BLaER1 treated with 17β-estradiol and CSF1 and Interleukin-3, amounts not matched to agents 10 nM and 100 nM (cell line): ENCODE data around the gene CYTH1.

ENCODE experiments used
- H3K27ac ChIP-seq, 11 experiments: shearing (Covaris generic); formaldehyde crosslinking; 2 replicates each; pipeline ENCODE4 v1.8.1; 2022
- H3K27me3 ChIP-seq, 11 experiments: shearing (Covaris generic); formaldehyde crosslinking; 2 replicates each; pipeline ENCODE4 v1.8.1; 2022
- H3K36me3 ChIP-seq, 11 experiments: shearing (Covaris generic); formaldehyde crosslinking; 2 replicates each; pipeline ENCODE4 v1.8.1; 2022
- H3K4me1 ChIP-seq, 10 experiments: shearing (Covaris generic); formaldehyde crosslinking; 2 replicates each; pipeline ENCODE4 v1.8.1; 2022
- H3K4me2 ChIP-seq, 11 experiments: shearing (Covaris generic); formaldehyde crosslinking; 2 replicates each; pipeline ENCODE4 v1.8.1; 2022
- H3K4me3 ChIP-seq, 10 experiments: shearing (Covaris generic); formaldehyde crosslinking; 2 replicates each; pipeline ENCODE4 v1.8.1; 2022
- H3K9ac ChIP-seq, 11 experiments: shearing (Covaris generic); formaldehyde crosslinking; 2 replicates each; pipeline ENCODE4 v1.8.1; 2022
- H3K9me3 ChIP-seq, 11 experiments: shearing (Covaris generic); formaldehyde crosslinking; replicated peaks in 1 of 11; 2 replicates each; pipeline ENCODE4 v1.8.1; 2022
- H4K20me1 ChIP-seq, 11 experiments: shearing (Covaris generic); formaldehyde crosslinking; 2 replicates each; pipeline ENCODE4 v1.8.1; 2022
- Cebpa-rat ChIP-seq, 11 experiments: shearing (Covaris generic); IDR thresholded peaks; 2 replicates each; pipeline ENCODE4 v1.8.1; 2022

The CYTH1 gene

DNA sequence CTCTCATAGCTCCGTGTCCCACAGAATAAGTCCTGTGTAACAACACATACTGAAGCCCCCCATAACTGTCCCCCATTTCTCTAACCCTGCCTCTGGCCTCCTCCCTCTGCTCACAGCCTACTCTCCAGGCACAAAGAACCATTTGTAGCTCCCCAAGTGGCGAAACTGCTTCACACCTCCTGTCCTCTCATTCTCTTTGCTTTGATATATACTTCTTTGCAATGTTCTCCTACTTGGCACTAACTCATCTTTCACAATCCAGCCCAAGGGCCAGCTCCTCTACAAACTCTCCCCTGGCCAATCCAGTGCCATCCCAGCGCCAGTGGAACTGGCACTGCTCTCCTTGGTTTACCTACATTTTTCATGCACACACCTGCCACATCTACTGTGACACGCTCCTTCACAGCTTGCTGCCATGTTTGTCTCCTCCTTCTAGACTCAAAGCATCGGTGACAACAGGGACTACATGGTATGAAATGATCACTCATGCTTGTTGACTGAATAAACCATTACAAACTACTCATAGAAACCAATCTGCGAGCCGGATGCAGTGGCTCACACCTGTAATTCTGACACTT is 12.8 kb downstream of the CYTH1 start:
- no peak for TF ChIP-seq Cebpa-rat (IDR thresholded peaks at IDR 0.05)
- H4K20me1 ChIP-seq, result peaks cover 35 to 100% (median 86%) of the 10 kb centered on the region in 11 experiments
- peak overlapping the region in 1 of 11 experiments; percentile 13; a peak in 1 of 22 replicates for H3K9ac ChIP-seq
- peaks cover 58 to 100% (median 90%) of the 10 kb centered on the region in 10 experiments for H3K4me1 ChIP-seq
- no peaks in the 10 kb centered on the region for H3K9me3 ChIP-seq
- H3K4me3 ChIP-seq, result no peak overlapping the region
- H3K27me3 ChIP-seq, result no peaks in the 10 kb centered on the region
- H3K36me3 ChIP-seq, result peaks cover 0 to 37% (median 14%) of the 10 kb centered on the region in 11 experiments; a peak in 13 of 22 replicates
- peak overlapping the region; percentile 31 to 100 (median 53) for H3K4me2 ChIP-seq
- H3K27ac ChIP-seq, result peak overlapping the region in 3 of 11 experiments; percentile 16 to 31 (median 20); a peak in 5 of 22 replicates

DNA sequence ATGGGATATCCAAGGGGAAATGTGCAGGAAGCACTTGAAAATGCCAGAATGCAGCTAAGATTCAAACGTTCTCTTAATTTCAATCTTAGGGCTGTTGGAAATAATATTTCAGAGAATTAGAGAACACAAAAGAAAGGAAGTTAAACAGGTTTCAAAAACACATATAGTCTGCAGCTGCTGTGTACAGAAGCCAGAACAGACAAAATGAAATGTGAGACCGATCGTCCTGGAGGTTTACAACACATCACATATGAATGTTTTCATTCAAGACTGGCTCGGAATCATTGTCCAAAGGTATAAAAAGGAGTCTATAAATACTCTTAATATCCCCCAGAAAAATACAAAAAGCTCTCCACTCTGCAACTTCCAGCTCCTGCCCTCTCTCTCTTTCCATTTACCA is 14.3 kb downstream of the CYTH1 start:
- no peaks in the 10 kb centered on the region for H3K27me3 ChIP-seq
- H3K36me3 ChIP-seq, result peaks cover 0 to 37% (median 14%) of the 10 kb centered on the region in 11 experiments; a peak in 13 of 22 replicates
- 0 out of 22 replicates have a peak overlapping the region, but pooled peaks of 1 of the 11 experiments have one; percentile 20 for H3K27ac ChIP-seq
- no peak overlapping the region for H3K9ac ChIP-seq
- no peak overlapping the region for H3K4me3 ChIP-seq
- H3K4me2 ChIP-seq, result peak overlapping the region in 9 of 11 experiments; percentile 31 to 100 (median 53); a peak in 12 of 22 replicates
- H3K4me1 ChIP-seq, result peaks cover 49 to 100% (median 84%) of the 10 kb centered on the region in 10 experiments
- no peak for TF ChIP-seq Cebpa-rat (IDR thresholded peaks at IDR 0.05)
- no peaks in the 10 kb centered on the region for H3K9me3 ChIP-seq
- H4K20me1 ChIP-seq, result peaks cover 42 to 100% (median 94%) of the 10 kb centered on the region in 11 experiments

DNA sequence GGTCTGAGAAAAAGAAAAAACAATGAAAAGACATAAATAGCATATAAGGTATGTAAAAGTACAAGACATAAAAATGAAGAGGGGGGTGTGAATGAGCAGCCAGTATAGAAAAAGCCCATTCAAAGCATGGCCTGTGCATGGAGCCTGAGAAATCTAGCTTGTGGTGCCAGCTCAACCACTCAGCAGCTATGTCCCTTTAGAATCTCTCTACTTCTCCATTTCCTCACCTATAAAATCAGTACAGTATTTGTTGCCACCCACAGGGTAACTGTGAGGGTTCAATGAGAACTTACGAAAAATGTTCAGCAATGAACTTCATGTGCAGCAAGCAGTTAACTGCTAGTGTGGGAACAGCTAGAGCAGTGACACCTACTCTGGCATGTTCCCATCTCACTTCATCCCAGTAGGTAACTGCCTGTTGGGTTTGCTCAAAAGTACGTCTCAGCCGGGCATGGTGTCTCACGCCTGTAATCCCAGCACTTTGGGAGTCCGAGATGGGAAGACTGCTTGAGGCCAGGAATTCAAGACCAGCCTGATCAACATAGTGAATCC is 15.3 kb downstream of the CYTH1 start:
- H3K27ac ChIP-seq, result no peak overlapping the region
- peak overlapping the region in 1 of 11 experiments; percentile 3; a peak in 1 of 22 replicates for H3K9ac ChIP-seq
- H3K4me3 ChIP-seq, result no peak overlapping the region
- no peaks in the 10 kb centered on the region for H3K9me3 ChIP-seq
- H3K36me3 ChIP-seq, result peaks cover 0 to 39% (median 14%) of the 10 kb centered on the region in 11 experiments; a peak in 13 of 22 replicates
- TF ChIP-seq Cebpa-rat (IDR thresholded peaks at IDR 0.05), result no peak
- H3K4me1 ChIP-seq, result peaks cover 47 to 100% (median 84%) of the 10 kb centered on the region in 10 experiments
- peak overlapping the region in 9 of 11 experiments; percentile 16 to 100 (median 37); a peak in 14 of 22 replicates for H3K4me2 ChIP-seq
- H4K20me1 ChIP-seq, result peaks cover 42 to 100% (median 95%) of the 10 kb centered on the region in 11 experiments
- no peaks in the 10 kb centered on the region for H3K27me3 ChIP-seq

DNA sequence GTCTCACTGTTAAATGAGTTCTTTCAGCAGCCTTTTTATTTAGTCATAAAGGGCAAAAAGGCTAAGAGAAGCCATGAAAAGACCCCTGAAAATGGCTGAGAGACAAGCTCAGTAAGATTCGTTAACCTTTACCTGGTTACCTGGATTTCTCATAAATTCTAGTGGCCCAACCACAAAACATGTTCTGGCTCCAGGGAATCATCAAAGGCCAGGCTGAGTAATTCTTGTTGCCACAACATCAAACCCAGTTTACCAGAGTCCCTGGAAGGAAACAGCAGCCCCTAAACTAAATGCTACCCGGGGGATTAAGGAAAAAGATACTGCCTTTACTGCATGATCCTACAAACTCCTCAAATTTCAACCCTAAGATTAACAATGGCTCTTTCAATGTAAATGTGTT is 15.8 kb downstream of the CYTH1 start:
- Histone ChIP-seq H3K27ac (peak overlapping the region in 1 of 11 experiments; percentile 12; a peak in 1 of 22 replicates), H3K9me3 (no peaks in the 10 kb centered on the region), H3K27me3 (no peaks in the 10 kb centered on the region), H3K4me2 (peak overlapping the region in 9 of 11 experiments; percentile 8 to 100 (median 37); a peak in 15 of 22 replicates), H3K4me1 (peaks cover 46 to 100% (median 84%) of the 10 kb centered on the region in 10 experiments), H3K9ac (peak overlapping the region in 1 of 11 experiments; percentile 3; a peak in 1 of 22 replicates), H3K36me3 (peaks cover 0 to 38% (median 14%) of the 10 kb centered on the region in 11 experiments; a peak in 13 of 22 replicates), H4K20me1 (peaks cover 42 to 100% (median 90%) of the 10 kb centered on the region in 11 experiments), H3K4me3 (no peak overlapping the region)
- TF ChIP-seq Cebpa-rat (IDR thresholded peaks at IDR 0.05), result no peak

DNA sequence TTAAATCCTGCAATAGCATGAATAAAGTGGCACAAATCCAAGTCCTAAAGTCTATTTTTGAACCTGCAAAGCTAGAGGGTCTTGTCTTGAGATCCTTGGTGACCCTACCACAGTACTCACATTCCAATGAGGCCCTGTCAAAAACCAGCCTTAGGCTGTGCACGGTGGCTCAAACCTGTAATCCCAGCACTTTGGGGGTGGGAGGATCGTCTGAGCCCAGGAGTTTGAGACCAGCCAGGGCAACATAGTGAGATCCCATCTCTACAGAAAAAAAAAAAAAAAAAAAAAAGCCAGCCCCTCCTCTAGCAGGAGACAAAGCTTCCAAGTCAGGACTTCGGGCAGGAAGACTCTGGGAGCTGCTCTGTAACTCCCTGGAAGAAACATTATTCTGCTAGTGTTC is 16.3 kb downstream of the CYTH1 start:
- Histone ChIP-seq H3K4me2 (peak overlapping the region in 8 of 11 experiments; percentile 7 to 100 (median 34); a peak in 14 of 22 replicates), H3K27ac (peak overlapping the region in 1 of 11 experiments; percentile 12; a peak in 2 of 22 replicates), H3K9ac (peak overlapping the region in 1 of 11 experiments; percentile 3; a peak in 1 of 22 replicates), H3K9me3 (no peaks in the 10 kb centered on the region), H4K20me1 (peaks cover 42 to 100% (median 89%) of the 10 kb centered on the region in 11 experiments), H3K27me3 (no peaks in the 10 kb centered on the region), H3K36me3 (peaks cover 0 to 34% (median 9%) of the 10 kb centered on the region in 11 experiments; a peak in 13 of 22 replicates), H3K4me3 (no peak overlapping the region), H3K4me1 (peaks cover 48 to 100% (median 84%) of the 10 kb centered on the region in 10 experiments)
- no peak for TF ChIP-seq Cebpa-rat (IDR thresholded peaks at IDR 0.05)

DNA sequence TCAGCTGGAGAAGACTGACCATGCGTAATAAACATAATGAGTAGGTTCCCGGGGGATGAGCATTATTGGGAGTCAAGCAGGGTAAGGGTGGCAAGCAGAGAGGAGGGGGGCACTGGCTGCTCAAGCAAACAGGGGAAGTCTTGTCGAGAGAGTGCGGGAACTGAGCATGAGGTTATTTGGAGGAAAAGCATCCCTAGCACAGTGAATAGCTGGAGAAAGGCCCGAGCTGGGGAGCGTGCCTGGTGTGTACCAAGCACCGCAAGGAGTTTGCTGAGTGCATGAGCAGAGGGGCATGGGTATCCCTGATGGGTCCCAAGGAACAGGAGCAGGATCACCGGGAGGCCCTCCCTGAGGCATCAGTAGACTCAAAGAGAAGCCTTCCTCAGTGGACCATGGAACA is 17.2 kb downstream of the CYTH1 start:
- peaks cover 0 to 24% (median 5%) of the 10 kb centered on the region in 11 experiments; a peak in 10 of 22 replicates for H3K36me3 ChIP-seq
- H4K20me1 ChIP-seq, result peaks cover 46 to 97% (median 80%) of the 10 kb centered on the region in 11 experiments
- H3K9me3 ChIP-seq, result no peaks in the 10 kb centered on the region
- TF ChIP-seq Cebpa-rat (IDR thresholded peaks at IDR 0.05), result no peak
- H3K9ac ChIP-seq, result peak overlapping the region in 1 of 11 experiments; percentile 16; a peak in 1 of 22 replicates
- peak overlapping the region in 9 of 11 experiments; percentile 13 to 100 (median 37); a peak in 14 of 22 replicates for H3K4me2 ChIP-seq
- H3K4me1 ChIP-seq, result peaks cover 54 to 97% (median 85%) of the 10 kb centered on the region in 10 experiments
- no peaks in the 10 kb centered on the region for H3K27me3 ChIP-seq
- H3K4me3 ChIP-seq, result no peak overlapping the region
- H3K27ac ChIP-seq, result peak overlapping the region in 1 of 11 experiments; percentile 1; a peak in 1 of 22 replicates

DNA sequence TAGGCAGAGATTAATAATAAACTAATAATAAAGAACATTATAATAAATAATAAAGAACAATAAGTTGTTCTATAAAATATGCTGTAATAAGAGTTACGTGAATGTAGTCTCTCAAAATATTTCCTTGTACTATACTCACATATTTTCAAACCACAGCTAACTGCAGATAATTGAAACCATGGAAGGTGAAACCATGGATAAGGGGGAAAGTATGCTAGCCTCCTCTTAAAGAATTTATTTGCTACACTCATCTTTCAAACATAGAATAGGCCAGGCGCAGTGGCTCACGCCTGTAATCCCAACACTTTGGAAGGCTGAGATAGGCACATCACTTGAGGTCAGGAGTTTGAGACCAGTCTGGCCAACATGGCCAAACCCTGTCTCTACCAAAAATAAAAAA is 18.5 kb downstream of the CYTH1 start:
- Histone ChIP-seq H3K4me1 (peaks cover 54 to 97% (median 85%) of the 10 kb centered on the region in 10 experiments), H3K9ac (no peak overlapping the region), H3K27ac (no peak overlapping the region; a peak in 2 of 22 replicates), H3K4me2 (peak overlapping the region in 5 of 11 experiments; percentile 3 to 100 (median 93); a peak in 7 of 22 replicates), H3K27me3 (no peaks in the 10 kb centered on the region), H3K9me3 (no peaks in the 10 kb centered on the region), H3K4me3 (no peak overlapping the region), H4K20me1 (peaks cover 48 to 97% (median 67%) of the 10 kb centered on the region in 11 experiments), H3K36me3 (peaks cover 0 to 20% (median 0%) of the 10 kb centered on the region in 11 experiments; a peak in 4 of 22 replicates)
- no peak for TF ChIP-seq Cebpa-rat (IDR thresholded peaks at IDR 0.05)

DNA sequence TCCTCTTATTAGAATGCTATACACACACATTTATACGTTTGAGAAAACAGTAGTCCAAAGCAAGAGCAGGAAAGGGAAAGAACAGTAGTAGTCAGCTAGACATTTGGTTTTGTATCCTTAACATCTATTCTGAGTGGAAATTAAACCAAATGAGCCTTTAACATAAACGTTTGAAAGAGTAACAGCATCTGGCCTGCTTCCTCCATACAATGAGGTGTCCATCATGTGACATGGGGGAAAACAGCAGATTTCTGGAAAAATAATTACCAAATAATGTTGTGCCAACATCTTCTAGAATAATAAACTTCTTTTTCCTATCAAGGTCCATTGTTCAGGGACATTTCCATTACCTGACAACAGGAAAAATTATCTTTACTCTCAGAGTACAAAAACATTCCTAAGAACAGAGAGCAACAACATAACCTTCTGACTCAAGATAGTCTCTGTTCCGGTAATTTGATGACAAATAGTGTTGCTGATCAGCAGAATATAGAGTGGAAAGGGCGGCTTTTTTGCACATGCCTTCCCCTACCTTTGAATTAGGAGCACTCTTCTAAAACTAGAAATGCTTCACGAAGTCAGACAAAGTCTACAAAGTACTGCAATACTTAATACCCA is 20.2 kb downstream of the CYTH1 start:
- Histone ChIP-seq H3K9me3 (no peaks in the 10 kb centered on the region), H3K4me3 (no peak overlapping the region), H3K9ac (peak overlapping the region in 3 of 11 experiments; percentile 21 to 43 (median 39); a peak in 3 of 22 replicates), H3K4me2 (peak overlapping the region; percentile 37 to 82 (median 77)), H3K36me3 (peaks cover 0 to 20% (median 0%) of the 10 kb centered on the region in 11 experiments; a peak in 4 of 22 replicates), H3K4me1 (peaks cover 58 to 97% (median 88%) of the 10 kb centered on the region in 10 experiments), H4K20me1 (peaks cover 32 to 97% (median 50%) of the 10 kb centered on the region in 11 experiments), H3K27me3 (no peaks in the 10 kb centered on the region), H3K27ac (peak overlapping the region in 10 of 11 experiments; percentile 4 to 70 (median 63); a peak in 15 of 22 replicates)
- no peak for TF ChIP-seq Cebpa-rat (IDR thresholded peaks at IDR 0.05)
